ENCODE results near the gene PRPS1L1.
A peak's percentile ranks its signal among the peaks of the same experiment; 100 is the strongest.

PRPS1L1 gene

DNA sequence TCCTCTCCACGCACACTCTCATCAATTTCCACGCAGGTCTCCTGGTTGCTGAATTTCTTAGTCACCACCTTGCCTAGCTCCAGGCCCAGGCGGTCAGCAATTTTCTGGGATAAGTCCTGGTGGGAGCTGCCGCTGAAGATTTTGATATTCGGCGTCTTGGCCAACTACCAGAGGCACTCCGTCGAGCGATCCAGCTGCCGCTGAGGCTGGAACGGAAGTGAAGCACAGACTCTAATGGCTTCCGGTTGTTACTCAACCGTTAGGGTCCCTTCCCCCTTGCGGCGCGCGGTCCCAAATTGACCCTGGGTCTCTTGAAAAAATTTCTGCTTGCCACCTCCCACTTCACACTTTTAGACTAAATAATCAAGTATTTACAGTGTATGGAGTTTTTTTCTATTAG lies at the start of gene PRPS1L1:
Gene PRPS1L1 (minus strand): TSS at position 219 of the 400 bp plus-strand sequence.
- no peak for DNase-seq (ENCODE audit: low read depth in 2 of 2)

DNA sequence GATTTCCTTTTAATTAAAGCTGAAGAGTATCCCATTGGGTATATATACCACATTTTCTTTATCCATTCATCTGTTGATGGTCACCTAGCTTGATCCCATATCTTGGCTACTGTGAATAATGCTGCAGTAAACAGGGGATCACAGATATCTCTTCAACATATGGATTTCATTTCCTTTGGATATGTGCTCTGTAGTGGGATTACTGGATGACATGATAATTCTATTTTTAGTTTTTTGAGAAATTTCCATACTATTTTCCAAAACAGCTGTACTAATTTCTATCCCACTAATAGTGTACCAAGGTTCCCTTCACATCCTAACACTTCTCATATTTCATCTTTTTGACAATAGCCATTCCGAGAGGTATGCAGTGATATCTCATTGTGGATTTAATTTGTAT lies 48.8 kb upstream of the PRPS1L1 start:
- no peak for DNase-seq (ENCODE audit: low read depth in 2 of 2)

DNA sequence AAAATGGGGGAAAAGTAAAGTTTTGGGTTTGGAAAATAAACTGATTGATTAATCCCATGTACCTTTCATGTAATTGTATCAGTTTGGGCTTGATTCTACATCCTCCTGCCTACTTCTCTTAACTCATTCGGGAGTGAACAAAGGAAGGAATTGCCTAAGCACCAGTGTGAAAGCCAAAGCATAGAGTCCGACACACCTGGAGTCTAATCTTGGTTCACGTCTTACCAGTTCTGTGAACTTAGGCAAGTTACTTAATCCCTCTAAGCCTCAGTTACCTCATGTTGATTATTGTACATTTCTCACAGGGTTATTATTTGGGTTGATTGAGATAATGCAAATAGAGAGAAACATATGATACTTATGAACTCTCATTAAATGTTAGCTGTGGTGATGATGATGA lies 41.1 kb upstream of the PRPS1L1 start:
- DNase-seq (ENCODE audit: low read depth in 2 of 2): no peak

DNA sequence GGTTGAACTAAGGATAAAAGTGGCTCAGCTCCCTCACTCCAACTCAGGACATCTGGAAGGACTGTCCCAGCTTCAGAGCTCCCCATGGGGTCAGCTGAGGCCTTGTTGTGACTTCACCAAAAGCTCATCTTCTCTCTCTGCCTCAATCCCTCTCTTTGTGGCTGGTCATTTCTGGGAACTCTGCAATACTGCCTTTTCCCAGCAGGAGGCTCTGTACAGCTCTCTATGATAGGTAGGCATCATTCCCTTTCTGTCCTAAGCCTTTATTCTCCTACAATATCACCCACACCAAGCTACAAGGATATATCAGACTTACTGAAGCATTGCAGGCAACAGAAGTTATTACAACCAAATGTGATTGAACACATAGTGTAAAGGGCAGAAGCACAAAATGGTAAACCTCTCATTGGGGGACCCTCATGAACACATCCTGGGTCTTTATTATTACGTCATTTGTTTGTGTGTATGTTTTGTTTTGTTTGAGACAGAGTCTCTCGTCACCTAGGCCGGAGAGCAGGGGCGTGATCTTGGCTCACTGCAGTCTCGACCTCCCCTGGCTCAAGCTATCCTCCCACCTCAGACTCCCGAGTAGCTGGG lies 36.7 kb upstream of the PRPS1L1 start:
- peak in 1 of 2 donors; percentile 7 for DNase-seq (ENCODE audit: low read depth in 2 of 2)

DNA sequence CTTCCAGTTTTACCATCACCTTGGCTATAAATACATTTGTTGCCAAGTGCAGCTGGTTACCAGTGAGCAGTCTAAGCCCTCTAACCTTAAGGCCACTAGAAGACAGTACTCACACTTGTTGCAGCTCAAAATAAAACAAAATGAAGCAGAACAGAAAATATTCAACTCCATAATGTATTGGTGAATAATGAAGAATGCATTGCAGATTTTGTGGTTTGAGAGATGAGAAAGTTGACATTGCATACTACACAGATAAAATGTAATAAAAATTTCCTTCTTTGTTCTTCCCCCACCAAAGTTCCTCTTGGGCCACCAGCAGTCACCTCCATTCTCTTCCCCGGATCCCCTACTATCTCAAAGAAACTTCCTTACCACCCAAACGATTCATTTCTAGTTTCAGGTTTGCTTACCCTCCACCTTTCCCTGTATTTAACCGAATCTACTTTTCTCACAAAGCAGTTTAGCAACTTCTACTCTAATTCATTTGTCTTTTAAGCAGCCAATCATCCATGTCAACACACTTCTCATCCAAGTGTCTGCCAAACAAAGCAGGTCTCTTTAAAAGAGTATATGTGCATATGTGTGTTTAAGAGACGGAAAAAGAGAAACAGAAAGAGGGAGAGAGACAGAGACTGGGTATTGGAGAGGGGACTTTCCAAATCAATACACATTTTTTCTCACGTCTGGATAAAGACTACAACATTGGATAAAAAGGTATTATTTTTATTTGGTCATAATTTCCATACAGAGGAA lies 35.7 kb upstream of the PRPS1L1 start:
- DNase-seq (ENCODE audit: low read depth in 2 of 2): no peak

DNA sequence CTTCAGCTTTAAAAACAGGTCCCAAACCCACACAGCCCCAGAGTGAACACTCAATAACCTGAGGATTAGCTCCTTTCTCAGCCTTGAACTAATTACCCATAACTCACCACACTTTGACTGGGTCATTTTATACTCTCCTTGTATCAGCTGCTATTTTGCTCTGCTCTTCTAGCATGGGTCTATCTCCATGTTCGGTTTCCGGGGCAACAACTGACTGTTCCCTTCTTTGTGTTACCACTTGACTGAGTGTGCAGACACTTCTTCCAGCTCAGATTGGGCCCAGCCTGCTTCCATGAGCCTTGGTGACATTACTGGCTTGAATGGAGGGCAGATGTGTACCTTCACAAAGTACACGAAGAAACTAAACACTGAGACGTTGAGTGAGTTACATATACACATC lies 31.5 kb upstream of the PRPS1L1 start:
- no peak for DNase-seq (ENCODE audit: low read depth in 2 of 2)

DNA sequence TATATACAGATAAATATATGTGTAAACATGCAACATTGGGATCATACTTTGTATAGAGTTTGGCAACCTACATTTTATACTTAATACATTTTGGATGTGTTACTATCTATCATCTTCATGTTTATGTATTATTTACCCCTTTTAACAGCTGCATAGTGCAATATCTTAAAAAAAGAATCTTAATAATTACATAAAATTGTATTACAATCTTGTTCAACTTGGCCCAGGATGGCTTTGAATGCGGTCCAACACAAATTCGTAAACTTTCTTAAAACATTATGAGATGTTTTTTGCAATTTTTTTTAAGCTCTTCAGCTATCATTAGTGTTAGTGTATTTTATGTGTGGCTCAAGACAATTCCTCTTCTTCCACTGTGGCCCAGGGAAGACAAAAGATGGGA lies 26.3 kb upstream of the PRPS1L1 start:
- DNase-seq (ENCODE audit: low read depth in 2 of 2): no peak

DNA sequence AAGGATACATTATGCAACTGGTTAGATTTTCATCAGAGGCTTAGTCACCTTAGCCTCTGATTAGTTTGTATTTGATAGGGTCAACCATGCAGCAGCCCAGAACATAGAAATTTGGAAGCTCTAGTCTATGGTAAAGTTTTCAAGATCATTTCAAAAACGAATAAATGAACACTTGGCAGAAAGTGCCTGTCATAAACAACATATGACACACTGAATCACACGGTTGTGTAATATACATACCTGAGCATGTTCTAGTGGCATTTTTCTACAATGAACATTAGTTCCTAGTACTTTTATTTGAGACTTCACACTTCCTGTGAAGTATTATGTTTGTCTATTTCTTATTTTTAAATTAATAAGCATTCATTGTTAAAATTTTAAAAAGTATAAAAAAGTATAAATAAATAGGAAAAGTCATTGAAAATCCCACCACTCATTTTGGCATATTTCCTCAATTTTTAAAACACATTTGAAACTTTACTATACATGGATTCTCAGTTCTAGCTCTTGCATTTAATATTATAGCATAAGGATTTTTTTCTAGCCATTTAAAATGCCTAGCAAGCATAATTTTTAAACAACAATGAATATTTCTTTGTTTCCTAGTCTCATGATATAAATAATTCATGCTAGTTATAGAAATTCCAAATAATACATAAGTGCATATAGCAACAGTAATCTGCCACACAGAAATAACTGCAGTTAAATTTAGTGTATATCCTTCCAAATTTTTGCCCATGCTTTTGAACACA lies 25.7 kb upstream of the PRPS1L1 start:
- DNase-seq (ENCODE audit: low read depth in 2 of 2): no peak

DNA sequence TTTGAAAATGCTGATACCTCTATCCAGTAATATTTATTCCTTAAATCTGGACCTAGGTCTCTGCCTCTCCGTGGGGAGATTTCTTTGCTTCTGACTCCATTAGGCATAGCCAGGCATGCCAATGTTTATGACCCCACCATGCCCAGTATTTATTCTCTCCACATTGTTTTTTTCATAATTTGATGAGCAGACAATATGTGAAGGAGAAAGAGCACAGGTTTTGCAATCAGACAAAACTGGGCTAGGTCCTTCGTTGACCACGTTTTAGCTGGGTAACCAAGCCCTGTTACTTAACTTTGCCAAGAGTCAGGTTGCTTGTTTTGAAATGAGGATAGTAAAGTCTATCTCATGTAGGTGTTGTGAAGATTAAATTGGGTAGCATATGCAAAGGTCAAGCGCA lies 21.6 kb upstream of the PRPS1L1 start:
- no peak for DNase-seq (ENCODE audit: low read depth in 2 of 2)

DNA sequence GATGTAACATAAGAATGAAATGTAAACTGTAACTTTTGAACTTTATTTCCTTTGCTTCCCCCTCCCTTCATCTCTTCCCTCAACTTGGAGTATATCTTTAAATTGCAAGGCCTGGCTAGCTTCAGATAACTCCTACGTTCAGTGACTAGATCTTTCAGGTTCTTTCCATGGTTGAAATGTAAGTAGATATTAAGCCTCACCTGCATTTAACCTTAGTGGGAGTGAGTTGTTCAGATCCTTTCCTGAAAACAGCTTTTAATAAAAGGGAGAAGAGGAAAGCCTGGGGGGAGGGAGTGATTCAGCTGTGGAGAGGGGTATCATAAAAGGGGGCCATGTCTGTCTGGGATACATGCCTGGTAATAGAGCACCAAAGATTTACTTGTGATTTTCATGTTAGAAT lies 19.0 kb upstream of the PRPS1L1 start:
- DNase-seq (ENCODE audit: low read depth in 2 of 2): no peak

DNA sequence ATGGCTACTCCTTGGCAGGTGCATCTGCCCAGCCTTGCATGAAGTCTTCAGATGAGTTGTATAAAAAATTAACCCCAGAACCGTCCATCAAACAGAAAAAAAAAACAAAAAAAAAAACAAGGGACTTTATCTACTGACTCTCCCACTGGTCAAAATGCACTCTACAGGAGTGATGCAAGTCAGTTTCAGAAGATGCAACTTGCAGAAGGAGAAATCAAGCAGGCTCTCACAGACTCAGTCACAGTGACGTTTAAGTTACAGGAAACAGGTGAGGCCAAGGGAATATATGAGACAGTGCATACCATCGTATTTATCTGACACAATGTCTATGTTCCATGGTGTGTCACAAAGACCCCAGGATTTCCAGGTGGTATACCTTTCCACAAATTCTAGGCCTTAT lies 17.5 kb upstream of the PRPS1L1 start:
- no peak for DNase-seq (ENCODE audit: low read depth in 2 of 2)

DNA sequence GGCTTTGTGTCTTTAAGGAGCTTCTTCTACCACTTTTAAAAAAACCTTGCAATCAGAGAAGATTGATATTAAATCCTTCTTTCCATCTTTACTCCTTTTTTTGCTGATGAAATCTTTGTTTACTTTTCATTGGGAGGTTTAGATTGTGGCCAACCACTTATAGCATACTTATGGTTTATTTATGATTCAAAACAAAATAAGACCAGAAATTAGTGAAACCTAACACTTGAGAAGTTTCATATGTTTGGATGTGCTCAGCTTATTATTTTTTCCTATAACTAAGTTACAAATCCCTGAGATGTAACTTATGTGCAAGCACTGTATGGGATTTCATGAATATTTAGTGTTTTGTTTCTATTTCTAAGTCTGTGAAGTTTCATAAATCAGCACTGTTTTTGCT lies 13.5 kb upstream of the PRPS1L1 start:
- DNase-seq (ENCODE audit: low read depth in 2 of 2): no peak

DNA sequence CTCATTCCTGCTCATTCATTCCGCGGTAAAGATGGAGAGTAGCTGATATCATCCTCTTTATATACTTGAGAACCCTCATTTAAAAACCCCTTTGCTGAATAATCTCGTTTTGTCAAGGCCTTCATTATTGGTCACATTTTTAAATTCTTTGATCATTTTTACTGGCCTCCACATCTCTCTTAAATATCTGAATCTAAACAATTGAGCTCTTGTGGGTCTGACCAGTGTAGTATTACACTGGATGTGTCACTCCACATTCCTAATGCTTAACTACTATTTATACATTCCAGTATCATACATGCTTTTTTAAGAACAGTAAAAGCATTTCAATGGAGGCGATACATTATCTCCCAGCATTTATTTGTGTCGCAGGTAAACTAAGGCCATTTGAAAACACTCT lies 12.6 kb upstream of the PRPS1L1 start:
- no peak for DNase-seq (ENCODE audit: low read depth in 2 of 2)

DNA sequence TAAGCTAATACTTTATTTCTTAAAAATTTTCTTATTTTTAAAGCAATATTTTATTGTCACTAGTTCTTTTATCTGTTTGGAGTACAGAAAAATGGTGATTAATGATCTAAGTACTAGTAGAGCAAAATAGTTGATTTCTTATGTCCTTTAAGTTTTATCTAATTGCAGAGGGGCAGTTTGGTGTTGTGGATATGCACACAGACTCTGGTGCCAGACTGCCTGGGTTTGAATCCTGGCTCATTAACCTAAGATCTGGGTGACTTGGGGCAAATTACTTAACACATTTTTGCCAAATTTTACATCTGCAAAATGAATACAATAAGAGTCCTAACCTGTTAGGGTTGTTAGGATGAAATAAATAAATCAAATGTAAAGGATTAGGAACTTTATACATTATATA lies 10.7 kb upstream of the PRPS1L1 start:
- DNase-seq (ENCODE audit: low read depth in 2 of 2): no peak

DNA sequence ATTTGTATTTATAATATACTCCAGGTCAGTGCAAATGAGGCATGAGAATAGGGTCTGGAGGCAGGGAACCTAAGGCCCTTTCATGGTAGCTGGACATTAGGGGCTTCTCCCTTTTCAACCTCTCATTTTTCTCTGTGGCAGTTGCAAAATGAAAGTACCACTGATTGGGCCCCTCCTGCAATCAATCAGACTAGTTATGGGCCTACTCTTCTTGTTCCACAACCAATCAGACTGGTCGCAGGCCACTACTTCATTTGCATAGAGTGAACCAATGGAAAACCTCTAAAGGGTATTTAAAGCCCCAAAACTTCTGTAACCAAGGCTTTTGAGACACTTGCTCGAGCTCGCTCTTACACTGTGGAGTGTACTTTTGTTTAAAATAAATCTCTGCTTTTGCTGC lies 10.0 kb upstream of the PRPS1L1 start:
- no peak for DNase-seq (ENCODE audit: low read depth in 2 of 2)

DNA sequence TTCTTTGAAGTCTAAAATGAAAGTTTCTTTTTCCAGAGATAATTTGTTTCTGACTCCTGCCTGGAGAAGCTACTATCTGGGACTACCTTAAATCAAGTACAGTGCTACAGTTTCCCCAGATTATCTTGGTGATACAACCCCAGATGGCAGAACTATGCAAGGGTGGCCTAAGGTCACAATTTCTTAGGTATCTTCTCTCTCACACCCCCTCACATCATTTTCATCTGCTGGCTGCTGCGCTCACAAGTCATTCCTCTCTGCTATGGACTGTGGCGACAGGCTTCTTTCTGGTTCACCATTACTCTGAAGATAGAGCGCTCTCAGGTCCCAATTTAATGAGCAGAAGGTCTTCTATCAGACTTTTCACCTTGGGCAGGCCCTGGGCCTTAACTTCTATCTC lies 9.1 kb upstream of the PRPS1L1 start:
- no peak for DNase-seq (ENCODE audit: low read depth in 2 of 2)

DNA sequence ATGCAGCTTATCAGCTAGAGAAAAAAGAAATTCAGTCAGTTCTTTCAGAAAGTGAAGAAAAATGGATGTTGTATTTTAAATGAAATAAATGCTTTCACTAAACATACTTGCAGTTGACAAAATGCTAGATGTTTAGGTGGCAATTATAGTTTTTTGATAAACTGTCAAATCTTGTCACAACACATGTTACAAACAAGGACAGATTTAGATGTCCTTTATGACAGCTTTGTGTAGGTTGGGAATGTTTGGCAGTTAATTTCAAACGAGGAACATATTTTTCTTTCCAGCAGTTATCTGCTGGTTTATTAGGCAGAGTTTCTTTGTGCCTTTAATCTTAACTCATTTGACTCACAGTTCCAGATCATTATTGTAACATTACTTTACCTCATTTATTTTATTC lies 3.1 kb upstream of the PRPS1L1 start:
- no peak for DNase-seq (ENCODE audit: low read depth in 2 of 2)

DNA sequence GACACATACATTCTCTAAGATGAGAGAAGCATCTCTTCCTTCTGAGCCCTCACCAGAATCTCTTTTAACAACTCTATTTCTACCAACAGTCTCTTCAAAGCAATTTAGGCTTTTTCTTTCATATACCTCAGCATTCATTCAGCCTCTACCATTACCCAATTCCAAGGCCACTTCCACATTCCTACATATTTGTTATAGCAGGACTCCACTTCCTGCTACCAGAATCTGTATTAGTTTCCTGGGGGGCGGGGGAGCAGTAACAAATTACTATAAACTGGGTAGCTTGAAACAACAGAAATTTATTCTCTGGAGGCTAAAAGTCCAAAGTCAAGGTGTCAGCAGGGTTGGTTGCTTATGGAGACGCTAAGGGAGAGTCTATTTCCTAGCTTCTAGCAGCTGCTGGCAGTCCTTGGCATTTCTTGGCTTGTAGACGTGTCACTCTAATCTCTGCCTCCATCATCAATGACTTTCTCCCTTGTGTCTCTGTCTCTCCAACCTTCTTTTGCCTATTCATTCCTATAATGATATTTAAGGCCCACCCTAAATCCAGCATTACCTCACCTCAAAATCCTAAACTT lies 7.4 kb downstream of the PRPS1L1 start:
- DNase-seq (ENCODE audit: low read depth in 2 of 2): no peak

DNA sequence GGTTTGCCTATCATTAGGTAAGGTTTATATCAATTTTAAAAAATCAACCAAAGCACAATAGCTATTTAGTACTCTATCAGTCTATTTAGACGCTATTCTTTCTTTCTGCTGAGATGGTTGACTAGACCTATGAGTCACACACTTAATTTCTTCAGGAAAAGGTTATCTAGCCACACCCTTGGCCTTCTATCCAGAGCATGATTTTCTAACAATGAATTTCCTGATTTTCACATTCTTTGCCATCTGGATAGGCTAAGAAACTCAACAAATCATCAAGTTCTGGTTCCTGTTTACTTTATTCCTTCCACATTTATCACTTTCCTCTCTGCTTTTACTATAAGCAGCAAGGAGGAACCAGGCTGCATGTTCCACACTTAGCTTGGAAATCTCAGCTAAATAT lies 8.1 kb downstream of the PRPS1L1 start:
- DNase-seq (ENCODE audit: low read depth in 2 of 2): no peak

DNA sequence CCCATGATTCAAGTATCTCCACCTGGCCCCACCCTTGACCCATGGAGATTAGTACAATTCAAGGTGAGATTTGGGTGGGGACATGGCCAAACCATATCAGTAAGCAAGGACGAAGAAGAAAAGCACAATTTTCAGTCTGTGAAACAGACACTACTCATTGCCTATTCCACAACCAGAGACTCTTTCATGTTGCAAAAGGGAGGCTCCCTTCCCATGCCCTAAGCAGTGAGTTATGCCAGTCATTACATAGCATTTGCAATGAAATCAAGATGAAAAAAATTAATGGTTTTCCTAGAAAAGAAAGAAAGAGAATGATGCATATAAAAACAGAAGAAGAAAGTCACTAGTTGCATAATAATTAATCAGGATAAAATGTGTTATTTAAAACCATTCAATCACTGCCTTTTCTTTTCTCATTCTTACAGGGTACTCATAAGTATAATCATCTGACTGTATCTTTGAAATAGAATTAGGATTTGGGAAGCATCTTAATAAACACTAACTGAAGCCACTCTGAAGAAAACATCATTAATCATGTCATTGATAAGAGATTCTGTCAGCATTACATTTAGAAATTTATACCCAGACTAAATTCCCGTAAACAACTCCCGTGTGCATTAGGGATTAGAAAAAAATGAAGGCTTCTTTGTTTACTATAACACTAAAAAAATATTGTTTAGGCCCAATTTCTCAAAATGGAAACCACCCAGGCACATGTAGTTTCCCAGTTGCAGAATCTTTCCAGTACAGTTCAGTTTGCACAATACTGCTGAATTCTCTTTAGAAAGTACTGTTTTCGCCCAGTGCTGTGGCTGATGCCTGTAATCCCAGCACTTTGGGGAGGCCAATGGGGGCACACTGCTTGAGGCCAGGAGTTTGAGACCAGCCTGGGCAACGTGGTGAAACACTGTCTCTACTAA lies 9.1 kb downstream of the PRPS1L1 start:
- no peak for DNase-seq (ENCODE audit: low read depth in 2 of 2)

DNA sequence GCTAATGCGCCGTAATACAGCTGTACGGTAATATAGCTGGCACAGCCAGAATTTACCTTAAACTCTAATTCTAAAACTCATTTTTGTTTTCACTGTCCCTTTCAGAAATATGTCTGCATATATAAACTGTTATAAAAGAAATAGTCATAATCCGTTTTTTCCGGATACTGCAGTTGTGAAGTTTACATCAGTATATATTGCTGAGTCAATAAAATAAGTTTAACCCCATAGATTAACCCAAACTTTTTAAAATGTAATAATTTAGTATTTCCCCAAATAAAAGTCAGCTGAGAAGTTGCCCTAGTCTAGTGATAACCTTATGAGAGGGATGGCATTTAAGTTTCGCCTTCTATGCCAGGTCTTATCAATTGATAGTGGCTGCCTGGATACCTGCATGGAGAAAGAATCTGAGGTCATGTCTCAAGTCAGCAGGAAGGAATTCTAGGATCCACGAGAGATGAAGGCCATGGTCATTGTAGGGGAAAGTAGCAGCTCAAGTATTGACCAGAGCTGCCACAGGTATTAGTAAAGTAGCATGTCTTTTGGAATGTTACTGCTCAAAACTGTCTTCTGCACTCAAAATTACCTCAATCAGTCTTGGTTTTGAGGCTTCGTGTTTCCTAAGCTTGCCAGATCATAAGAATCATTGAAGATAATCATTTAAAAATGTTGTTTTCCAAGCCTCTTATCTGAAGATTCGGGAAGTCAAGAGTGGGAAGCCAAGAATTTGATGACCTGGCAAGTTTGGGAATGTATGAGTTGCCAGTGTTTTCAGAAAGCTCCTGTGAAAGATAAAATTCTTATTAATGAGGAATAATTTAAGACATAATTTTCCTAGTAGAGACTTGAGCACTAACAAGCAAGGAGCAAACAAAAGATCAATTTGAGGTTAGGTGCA lies 10.8 kb downstream of the PRPS1L1 start:
- DNase-seq (ENCODE audit: low read depth in 2 of 2): no peak

Data from stimulated activated CD4-positive, alpha-beta T cell treated with anti-CD3 and anti-CD28 coated beads, Interleukin-15, amount 100 ng/mL, for 48 hours (primary cell).